HG03066 (cell line): ENCODE results near the gene C1orf115.
A peak's percentile ranks its signal among the peaks of the same experiment; 100 is the strongest.
"Not testable (repeated sequence)": the region's sequence is repeated elsewhere in the genome, so short reads cannot be mapped to it uniquely, and the experiment has no call there.

Source experiments
- ATAC-seq: cut with Tn5 transposase; IDR thresholded peaks from one replicate; pipeline ENCODE4 v1.9.1; 2021; ENCODE audit warnings: low read depth; ENCODE audit not compliant: unreplicated experiment

C1orf115 gene

GRCh38 chr1:220717800-220718640 is 27.9 kb downstream of the C1orf115 start:
- ATAC-seq, result no peak

- ATAC-seq, result not testable (repeated sequence)
These were observed 31.1 kb downstream of the C1orf115 start for GRCh38 chr1:220721266-220721665.

- no peak for ATAC-seq
These were observed 36.5 kb downstream of the C1orf115 start for GRCh38 chr1:220726634-220727033.

- ATAC-seq, result no peak
These were observed 37.4 kb downstream of the C1orf115 start for GRCh38 chr1:220727519-220727918.

GRCh38 chr1:220730486-220730885 is 40.3 kb downstream of the C1orf115 start:
- ATAC-seq, result no peak

GRCh38 chr1:220732137-220732536 is 42.0 kb downstream of the C1orf115 start:
- ATAC-seq, result no peak

GRCh38 chr1:220732621-220733020 is 42.5 kb downstream of the C1orf115 start:
- ATAC-seq, result no peak

- peak; percentile 96 for ATAC-seq
These were observed 43.0 kb downstream of the C1orf115 start for GRCh38 chr1:220733086-220733601.

GRCh38 chr1:220734571-220735326 is 44.6 kb downstream of the C1orf115 start:
- ATAC-seq, result no peak

- not testable (repeated sequence) for ATAC-seq
These were observed 46.1 kb downstream of the C1orf115 start for GRCh38 chr1:220736283-220736682.

- ATAC-seq, result no peak
These were observed 51.2 kb downstream of the C1orf115 start for GRCh38 chr1:220741349-220741748.

- no peak for ATAC-seq
These were observed 51.7 kb downstream of the C1orf115 start for GRCh38 chr1:220741825-220742224.

- no peak for ATAC-seq
These were observed 52.4 kb downstream of the C1orf115 start for GRCh38 chr1:220742520-220742919.

- no peak for ATAC-seq
These were observed 56.7 kb downstream of the C1orf115 start for GRCh38 chr1:220746851-220747250.

- ATAC-seq, result no peak
These were observed 57.4 kb downstream of the C1orf115 start for GRCh38 chr1:220747437-220748088.

GRCh38 chr1:220748089-220748934 is 58.1 kb downstream of the C1orf115 start, which contains the start of gene MTARC2:
Gene MTARC2, plus strand, starts transcription at chr1:220748322. Its CDS starts 210 bp downstream, at chr1:220748532.
- peak; percentile 85 for ATAC-seq
